HG02970 (cell line): ENCODE results near the gene NMT2.

Experiments
- ATAC-seq: cut with Tn5 transposase; IDR thresholded peaks from one replicate; pipeline ENCODE4 v1.9.1; 2021; ENCODE audit warnings: mild to moderate bottlenecking, moderate library complexity, moderate number of reproducible peaks; ENCODE audit not compliant: unreplicated experiment, low FRiP score

Gene NMT2

GRCh38 chr10:15147594-15148392, 20.7 kb downstream of the NMT2 start:
- no peak for ATAC-seq

- no peak for ATAC-seq
These were observed 22.1 kb downstream of the NMT2 start for GRCh38 chr10:15146366-15146765.

GRCh38 chr10:15144788-15145187, 23.7 kb downstream of the NMT2 start:
- no peak for ATAC-seq

- ATAC-seq: peak; percentile 74
These were observed 27.1 kb downstream of the NMT2 start for GRCh38 chr10:15141136-15142054.

- ATAC-seq: no peak
These were observed 27.8 kb downstream of the NMT2 start for GRCh38 chr10:15140698-15141097.

- no peak for ATAC-seq
These were observed 30.9 kb downstream of the NMT2 start for GRCh38 chr10:15137636-15138035.

- no peak for ATAC-seq
These were observed 31.5 kb downstream of the NMT2 start for GRCh38 chr10:15137036-15137359.

- ATAC-seq: no peak
These were observed 32.1 kb downstream of the NMT2 start for GRCh38 chr10:15136129-15137035.

- no peak for ATAC-seq
These were observed 37.2 kb downstream of the NMT2 start for GRCh38 chr10:15131330-15131729.

GRCh38 chr10:15124908-15125307, 43.6 kb downstream of the NMT2 start:
- ATAC-seq: no peak

GRCh38 chr10:15124190-15124589, 44.3 kb downstream of the NMT2 start:
- ATAC-seq: no peak

GRCh38 chr10:15123749-15124184, 44.7 kb downstream of the NMT2 start:
- no peak for ATAC-seq

- ATAC-seq: peak; percentile 79
These were observed 45.9 kb downstream of the NMT2 start for GRCh38 chr10:15122477-15123030.

GRCh38 chr10:15121707-15122106, 46.8 kb downstream of the NMT2 start:
- ATAC-seq: no peak

- no peak for ATAC-seq
These were observed 48.0 kb downstream of the NMT2 start for GRCh38 chr10:15120523-15120922.

GRCh38 chr10:15118615-15119014, 49.9 kb downstream of the NMT2 start:
- ATAC-seq: no peak

GRCh38 chr10:15116225-15116624, 52.3 kb downstream of the NMT2 start:
- ATAC-seq: no peak

- ATAC-seq: no peak
These were observed 54.7 kb downstream of the NMT2 start for GRCh38 chr10:15113766-15114165.

- no peak for ATAC-seq
These were observed 55.8 kb downstream of the NMT2 start for GRCh38 chr10:15112657-15113056.

- ATAC-seq: no peak
These were observed 62.0 kb downstream of the NMT2 start for GRCh38 chr10:15106352-15107013.
